D721Med (cell line): ENCODE results near the gene FOXF1.

Source experiments
- DNase-seq: peaks from one replicate; pipeline ENCODE4 v3.0.0; 2011; ENCODE audit warnings: low spot score; ENCODE audit not compliant: insufficient read length
- FAIRE-seq: peaks from 2 replicates; lab custom pipeline; 2011; peaks lifted over from hg19 to GRCh38; lab: Jason Lieb, UNC
- TF ChIP-seq, protein P1 (sequence below): IDR thresholded peaks from 2 replicates; pipeline ENCODE4 v1.5.1; 2012; ENCODE audit warnings: mild to moderate bottlenecking, control low read depth; ENCODE audit not compliant: insufficient read depth; ENCODE audit errors: missing control alignments

FOXF1 gene

DNA sequence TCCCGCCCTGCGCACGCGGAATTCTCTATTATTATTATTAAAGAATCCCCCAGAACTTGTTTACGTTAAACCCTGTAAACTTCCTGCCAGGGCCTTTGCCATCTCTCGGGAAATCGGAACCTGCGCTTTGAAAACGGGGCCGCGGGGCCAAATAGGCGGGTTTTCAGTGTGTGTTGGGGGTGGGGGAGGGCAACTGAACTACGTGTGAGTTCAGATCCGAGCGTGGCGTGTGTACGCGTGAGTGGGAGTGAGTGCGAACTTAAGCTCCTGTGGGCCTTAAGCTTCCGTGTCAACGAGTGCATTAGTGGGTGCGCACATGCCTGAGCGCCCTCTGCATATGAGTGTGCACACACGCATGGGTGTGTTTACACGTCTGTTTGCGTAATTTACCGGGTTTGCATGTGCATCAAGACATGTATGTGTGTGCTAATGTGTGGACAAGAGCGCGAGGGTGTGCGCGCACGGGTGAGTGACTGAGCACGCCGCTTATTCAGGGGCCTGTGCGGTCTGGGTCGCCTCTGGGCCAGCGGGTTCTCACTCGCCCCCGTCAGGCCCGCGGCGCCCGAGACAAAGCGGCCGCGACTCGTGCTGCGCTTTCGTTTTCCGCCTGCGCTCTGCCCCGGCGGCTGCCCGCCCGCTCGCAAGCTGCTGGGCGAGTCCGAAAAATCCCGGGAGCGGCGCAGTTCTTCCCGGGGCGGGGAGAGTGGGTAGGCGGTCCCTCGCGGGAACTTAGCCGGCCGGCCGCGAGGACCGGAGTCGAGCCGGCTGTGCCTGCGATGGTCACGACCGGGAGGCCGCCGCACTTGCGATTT lies 1.2 kb upstream of the FOXF1 start:
- DNase-seq (no peak), FAIRE-seq (no peak)
- TF ChIP-seq, protein P1, sequence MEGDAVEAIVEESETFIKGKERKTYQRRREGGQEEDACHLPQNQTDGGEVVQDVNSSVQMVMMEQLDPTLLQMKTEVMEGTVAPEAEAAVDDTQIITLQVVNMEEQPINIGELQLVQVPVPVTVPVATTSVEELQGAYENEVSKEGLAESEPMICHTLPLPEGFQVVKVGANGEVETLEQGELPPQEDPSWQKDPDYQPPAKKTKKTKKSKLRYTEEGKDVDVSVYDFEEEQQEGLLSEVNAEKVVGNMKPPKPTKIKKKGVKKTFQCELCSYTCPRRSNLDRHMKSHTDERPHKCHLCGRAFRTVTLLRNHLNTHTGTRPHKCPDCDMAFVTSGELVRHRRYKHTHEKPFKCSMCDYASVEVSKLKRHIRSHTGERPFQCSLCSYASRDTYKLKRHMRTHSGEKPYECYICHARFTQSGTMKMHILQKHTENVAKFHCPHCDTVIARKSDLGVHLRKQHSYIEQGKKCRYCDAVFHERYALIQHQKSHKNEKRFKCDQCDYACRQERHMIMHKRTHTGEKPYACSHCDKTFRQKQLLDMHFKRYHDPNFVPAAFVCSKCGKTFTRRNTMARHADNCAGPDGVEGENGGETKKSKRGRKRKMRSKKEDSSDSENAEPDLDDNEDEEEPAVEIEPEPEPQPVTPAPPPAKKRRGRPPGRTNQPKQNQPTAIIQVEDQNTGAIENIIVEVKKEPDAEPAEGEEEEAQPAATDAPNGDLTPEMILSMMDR, result no peak

DNA sequence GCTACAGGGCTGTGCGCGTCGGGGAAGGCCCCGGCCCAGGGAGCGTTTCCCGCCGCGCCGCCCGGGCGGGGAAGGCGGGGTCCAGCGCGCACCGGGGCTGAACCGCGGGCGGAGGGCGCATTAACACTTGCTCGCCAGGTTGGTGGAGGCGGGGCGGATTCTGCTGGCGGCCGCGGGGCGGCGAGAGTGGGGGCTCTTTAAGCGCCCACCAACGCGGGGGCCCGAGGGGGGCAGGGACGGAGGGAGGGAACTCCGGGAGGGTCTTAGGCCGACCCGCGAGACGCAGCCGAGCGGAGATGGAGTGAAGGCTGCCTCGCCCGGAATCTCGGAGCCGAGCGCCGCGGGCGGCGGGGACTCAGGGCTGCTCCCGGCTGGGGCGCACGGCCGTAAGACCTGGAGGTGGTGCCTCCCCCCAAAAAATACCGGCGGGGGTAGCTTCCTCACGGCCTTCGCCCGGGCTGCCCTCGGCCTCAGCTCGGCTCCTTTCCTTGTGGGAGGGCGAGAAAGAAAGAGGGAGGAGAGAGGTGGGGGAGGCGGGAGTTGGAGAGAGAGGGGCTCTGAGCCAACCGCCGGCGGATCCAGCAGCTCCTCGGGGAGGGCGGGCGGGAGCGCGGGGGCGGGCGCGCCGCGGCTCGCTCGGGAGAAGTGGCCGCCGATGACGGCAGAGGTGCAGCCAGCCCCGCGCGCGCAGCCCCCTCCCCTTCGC lies 415 bp upstream of the FOXF1 start:
- no peak for FAIRE-seq
- TF ChIP-seq, protein P1, result no peak
- no peak for DNase-seq

DNA sequence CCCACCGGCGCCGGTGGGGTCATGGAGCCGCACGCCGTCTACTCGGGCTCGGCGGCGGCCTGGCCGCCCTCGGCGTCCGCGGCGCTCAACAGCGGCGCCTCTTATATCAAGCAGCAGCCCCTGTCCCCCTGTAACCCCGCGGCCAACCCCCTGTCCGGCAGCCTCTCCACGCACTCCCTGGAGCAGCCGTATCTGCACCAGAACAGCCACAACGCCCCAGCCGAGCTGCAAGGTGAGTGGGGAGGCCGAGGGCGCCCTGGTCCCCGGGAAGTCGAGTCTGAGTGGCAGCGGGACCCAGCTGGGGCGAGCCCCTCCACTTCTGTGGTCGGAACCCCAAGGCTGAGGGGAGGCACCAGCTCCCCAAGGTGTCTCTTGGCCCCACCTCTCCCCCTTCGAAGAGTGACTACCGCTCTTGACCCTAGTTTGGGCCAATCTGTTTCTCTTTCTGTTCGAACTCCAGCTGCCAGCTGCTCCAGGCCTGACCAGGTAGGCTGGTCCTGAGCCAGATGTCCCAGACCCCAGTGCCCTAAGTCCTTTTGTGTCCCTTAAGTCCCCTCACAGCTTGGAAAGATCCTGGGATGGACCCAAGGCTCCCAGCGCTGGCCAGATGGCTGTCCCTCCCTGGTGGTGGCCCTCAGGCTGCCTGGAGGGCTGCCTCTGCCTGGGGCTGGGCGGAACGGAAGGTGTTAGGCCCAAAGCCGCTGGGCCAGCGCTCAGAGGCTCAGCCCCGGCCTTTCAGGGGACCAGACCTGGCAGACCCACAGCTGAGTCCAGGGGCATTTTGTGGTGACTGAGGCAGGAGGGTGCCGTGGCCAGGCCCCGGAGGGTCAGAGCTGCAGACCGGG lies 1.2 kb downstream of the FOXF1 start:
- FAIRE-seq, result no peak
- no peak for DNase-seq
- TF ChIP-seq, protein P1, result no peak

DNA sequence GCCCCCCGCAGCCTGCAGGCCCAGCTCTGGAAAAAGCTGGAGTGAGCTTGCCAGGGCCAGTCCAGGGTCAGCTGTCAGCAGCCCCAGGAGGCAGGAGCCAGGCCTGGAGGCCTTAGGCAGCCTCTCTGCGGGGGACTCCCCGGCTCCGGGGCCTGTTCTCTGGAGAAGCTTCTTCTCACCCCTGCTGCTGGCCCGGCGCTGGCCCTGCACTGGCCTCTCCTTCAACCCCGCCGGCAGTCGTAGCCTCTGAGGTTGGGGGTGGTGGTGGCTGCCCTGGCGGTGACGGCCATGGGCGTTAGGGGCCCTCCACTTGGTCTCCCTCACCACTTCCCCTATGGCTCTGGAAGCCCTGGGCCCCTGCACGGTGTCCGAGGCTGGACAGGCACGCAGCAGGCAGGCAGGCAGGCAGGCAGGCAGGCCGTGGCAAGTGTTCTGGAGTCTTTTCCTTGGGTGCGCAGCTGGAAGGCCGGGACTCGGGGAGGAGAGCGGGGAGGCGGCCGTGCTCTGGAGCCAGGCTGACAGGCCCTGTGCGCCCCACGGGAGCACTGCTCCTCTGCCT lies 2.1 kb downstream of the FOXF1 start:
- TF ChIP-seq, protein P1, result no peak
- FAIRE-seq (no peak), DNase-seq (no peak)

DNA sequence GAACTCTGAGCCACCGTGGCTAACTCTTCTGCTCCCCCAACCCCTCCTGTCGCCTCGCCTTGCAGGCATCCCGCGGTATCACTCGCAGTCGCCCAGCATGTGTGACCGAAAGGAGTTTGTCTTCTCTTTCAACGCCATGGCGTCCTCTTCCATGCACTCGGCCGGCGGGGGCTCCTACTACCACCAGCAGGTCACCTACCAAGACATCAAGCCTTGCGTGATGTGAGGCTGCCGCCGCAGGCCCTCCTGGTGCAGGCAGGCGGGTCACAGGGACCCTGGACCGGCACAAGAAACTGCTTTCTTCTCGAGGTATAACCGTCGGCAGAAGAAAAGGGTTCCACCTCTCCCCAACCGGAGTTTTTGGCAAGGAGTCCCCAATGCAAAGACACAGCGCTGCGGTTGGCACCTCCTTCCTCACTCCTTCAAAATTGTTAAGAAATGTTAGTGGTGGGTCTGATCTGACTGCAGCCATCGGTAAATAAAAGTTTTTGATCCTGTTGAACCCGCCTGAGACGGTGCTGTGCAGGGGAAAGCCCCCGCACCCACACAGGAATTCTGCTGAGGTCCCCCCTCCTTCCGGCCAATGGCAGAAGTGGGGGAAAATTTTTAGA lies 2.6 kb downstream of the FOXF1 start:
- TF ChIP-seq, protein P1, result no peak
- FAIRE-seq, result no peak
- DNase-seq, result no peak

DNA sequence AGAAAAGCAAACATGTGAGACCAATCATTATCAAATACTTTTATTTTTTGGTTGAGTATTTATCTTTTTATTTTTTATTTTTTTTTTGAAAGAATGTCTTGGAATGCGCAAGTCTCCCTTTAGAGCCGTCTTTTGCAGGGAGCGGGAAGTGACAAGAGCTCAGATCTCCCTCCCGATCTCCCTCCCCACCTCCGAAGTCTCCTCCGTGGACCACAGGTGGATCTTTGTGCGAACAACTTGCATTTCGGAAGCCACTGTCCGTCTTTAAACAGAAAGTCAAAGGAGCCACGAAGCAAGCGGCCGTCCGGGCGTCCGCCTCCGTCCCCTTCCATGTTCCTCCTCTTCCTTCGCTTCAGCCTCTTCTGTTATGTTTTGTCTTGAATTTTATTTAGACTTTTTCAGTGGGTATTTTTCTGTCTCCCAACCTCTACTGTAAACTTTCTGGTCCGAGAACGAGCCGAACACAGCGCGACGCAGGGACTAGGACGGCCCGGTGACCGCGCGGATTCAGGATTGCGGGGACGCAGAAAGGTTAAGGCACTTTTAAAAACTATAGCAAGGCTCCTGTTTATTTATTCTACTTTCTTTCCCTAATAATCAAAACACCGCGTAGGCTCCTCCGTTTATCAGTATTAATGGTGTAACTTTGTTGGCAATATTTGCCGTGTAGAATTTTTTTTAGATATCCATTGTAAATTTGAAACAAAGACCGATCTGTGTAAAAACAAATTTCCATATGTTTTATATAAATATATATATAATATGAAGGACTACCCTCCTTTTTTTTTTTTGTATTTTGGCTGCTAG lies 3.3 kb downstream of the FOXF1 start:
- no peak for DNase-seq
- TF ChIP-seq, protein P1, result no peak

More for the DNA sequence above, 3.3 kb downstream of the FOXF1 start:
- no peak for FAIRE-seq
